ENCODE measurements around the gene CLCN1.

CLCN1 gene

GRCh38 chr7:143337216-143337615 is 21.3 kb downstream of the CLCN1 start:
- no peak for DNase-seq

- DNase-seq = no peak
Measured at GRCh38 chr7:143341842-143342241, 25.9 kb downstream of the CLCN1 start.

- DNase-seq = no peak
Measured at GRCh38 chr7:143343596-143343995, 27.7 kb downstream of the CLCN1 start.

- DNase-seq = peak; percentile 49 to 60
Measured at GRCh38 chr7:143345428-143345900, 29.6 kb downstream of the CLCN1 start.

GRCh38 chr7:143346018-143346417 is 30.1 kb downstream of the CLCN1 start:
- no peak for DNase-seq

GRCh38 chr7:143347950-143348349 is 32.0 kb downstream of the CLCN1 start:
- DNase-seq = no peak

- DNase-seq = no peak
Measured at GRCh38 chr7:143351060-143351459, 35.1 kb downstream of the CLCN1 start.

- no peak for DNase-seq
Measured at GRCh38 chr7:143351574-143351973, 35.7 kb downstream of the CLCN1 start.

GRCh38 chr7:143352531-143353002 is 36.7 kb downstream of the CLCN1 start:
- DNase-seq = no peak

GRCh38 chr7:143354376-143354775 is 38.5 kb downstream of the CLCN1 start:
- DNase-seq = no peak

GRCh38 chr7:143354965-143355364 is 39.1 kb downstream of the CLCN1 start:
- DNase-seq = no peak

GRCh38 chr7:143355450-143356385 is 39.8 kb downstream of the CLCN1 start:
- DNase-seq = no peak

- DNase-seq = no peak
Measured at GRCh38 chr7:143356414-143357050, 40.6 kb downstream of the CLCN1 start.

GRCh38 chr7:143358626-143359025 is 42.7 kb downstream of the CLCN1 start:
- no peak for DNase-seq

GRCh38 chr7:143359771-143360353 is 44.0 kb downstream of the CLCN1 start:
- no peak for DNase-seq

GRCh38 chr7:143360788-143361551 is 45.1 kb downstream of the CLCN1 start:
- DNase-seq = no peak

- no peak for DNase-seq
Measured at GRCh38 chr7:143361552-143362130, 45.7 kb downstream of the CLCN1 start.

GRCh38 chr7:143362131-143363015 is 46.5 kb downstream of the CLCN1 start, which contains the start of gene FAM131B:
Gene FAM131B (minus strand): TSS chr7:143362713. CDS start chr7:143362603, 110 bp downstream.
- DNase-seq = peak in 1 of 2 experiments; percentile 29

- no peak for DNase-seq
Measured at GRCh38 chr7:143363016-143363937, 47.4 kb downstream of the CLCN1 start.

- DNase-seq = no peak
Measured at GRCh38 chr7:143367972-143368371, 52.1 kb downstream of the CLCN1 start.

Measured in activated CD4-positive, alpha-beta T cell treated with anti-CD3 and anti-CD28 coated beads, Interleukin-2, amount 50 U/mL, for 4 hours (primary cell).